GM12892 (cell line): ENCODE data around the gene OR5B3.

Experiments used
- POLR2A ChIP-seq: IDR thresholded peaks from 2 replicates; pipeline ENCODE4 v1.6.1; 2011; ENCODE audit warnings: low read depth, low read length, control low read depth
- POLR2AphosphoS5 ChIP-seq: IDR thresholded peaks from 2 replicates; pipeline ENCODE4 v1.6.1; 2011; ENCODE audit warnings: low read depth, low read length, control low read depth
- TAF1 ChIP-seq: IDR thresholded peaks from 2 replicates; pipeline ENCODE4 v1.6.1; 2011; ENCODE audit warnings: low read depth, mild to moderate bottlenecking, control low read depth, low read length, borderline replicate concordance

GRCh38 chr11:58429273-58429672 is 22.6 kb upstream of the OR5B3 start:
- no peak for TF ChIP-seq POLR2AphosphoS5
- TF ChIP-seq POLR2A = no peak
- no peak for TF ChIP-seq TAF1
